ENCODE measurements around the gene CCNYL1. TPM values are rescaled to one million over a fixed set of nuclear protein-coding genes. Genes with fewer than 3 reads are reported as not detected.

Gene CCNYL1
- total RNA-seq, 2 donors from 2014 or later: 5.7 to 9.7 TPM

DNA sequence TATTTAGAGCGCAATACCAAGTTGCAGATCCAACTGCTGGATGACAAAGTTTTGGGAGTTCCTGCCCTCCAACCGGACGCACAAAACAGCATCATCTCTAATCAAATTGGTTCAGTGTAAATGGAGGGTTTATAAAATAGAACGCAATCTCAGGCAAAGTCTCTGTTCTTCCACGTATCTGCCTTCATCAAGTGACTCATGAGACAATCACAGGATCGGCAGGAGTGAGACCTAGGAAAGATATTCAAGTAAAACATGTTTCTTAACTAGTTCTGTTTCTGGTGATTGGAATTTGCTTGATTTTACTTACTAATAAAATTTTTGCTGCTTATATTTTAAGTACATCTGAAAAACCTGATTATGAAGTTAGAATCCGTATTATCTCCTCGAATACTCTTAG, 50.7 kb downstream of the CCNYL1 start:
- DNase-seq (ENCODE audit: low spot score): no peak
- no peak for TF ChIP-seq POLR2A (IDR thresholded peaks at IDR 0.05)
- TF ChIP-seq, protein P1, sequence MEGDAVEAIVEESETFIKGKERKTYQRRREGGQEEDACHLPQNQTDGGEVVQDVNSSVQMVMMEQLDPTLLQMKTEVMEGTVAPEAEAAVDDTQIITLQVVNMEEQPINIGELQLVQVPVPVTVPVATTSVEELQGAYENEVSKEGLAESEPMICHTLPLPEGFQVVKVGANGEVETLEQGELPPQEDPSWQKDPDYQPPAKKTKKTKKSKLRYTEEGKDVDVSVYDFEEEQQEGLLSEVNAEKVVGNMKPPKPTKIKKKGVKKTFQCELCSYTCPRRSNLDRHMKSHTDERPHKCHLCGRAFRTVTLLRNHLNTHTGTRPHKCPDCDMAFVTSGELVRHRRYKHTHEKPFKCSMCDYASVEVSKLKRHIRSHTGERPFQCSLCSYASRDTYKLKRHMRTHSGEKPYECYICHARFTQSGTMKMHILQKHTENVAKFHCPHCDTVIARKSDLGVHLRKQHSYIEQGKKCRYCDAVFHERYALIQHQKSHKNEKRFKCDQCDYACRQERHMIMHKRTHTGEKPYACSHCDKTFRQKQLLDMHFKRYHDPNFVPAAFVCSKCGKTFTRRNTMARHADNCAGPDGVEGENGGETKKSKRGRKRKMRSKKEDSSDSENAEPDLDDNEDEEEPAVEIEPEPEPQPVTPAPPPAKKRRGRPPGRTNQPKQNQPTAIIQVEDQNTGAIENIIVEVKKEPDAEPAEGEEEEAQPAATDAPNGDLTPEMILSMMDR (IDR thresholded peaks at IDR 0.05): no peak
- 96% methylated on average over 8 of the region's 8 CpGs for WGBS

DNA sequence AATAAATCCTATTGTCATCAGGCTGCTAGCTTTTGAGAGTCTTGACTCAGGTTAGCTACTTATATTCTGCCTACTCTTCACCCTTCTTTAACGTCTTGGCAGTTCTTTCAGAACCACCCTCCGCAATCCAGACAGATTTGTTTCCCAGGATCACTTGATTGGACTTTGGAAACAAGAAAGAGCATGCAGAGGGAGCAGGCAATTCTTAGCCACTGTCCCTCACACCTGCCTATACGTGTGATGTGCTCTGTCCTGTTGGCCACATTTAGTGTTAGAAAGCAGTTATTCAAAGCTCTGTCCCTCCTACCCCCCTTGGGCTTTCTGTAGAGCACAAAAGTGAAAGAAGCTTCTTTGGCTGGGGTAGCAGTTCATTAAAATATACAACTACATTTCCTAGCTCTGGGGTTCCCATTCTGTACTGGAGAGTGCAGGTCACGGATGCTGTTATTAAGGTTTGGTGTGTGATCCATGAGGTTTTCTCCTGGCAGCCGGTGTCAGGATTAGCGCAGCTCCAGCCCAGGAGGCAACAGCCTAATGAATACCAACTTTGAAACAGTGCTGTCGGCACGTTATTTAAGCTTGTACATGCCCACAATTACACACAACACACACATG, 52.0 kb downstream of the CCNYL1 start:
- Histone ChIP-seq H3K9me3 (no peaks in the 10 kb centered on the region), H3K36me3 (no peaks in the 10 kb centered on the region), H3K27me3 (replicated peaks; ENCODE audit: insufficient read depth) (no peaks in the 10 kb centered on the region), H3K4me1 (replicated peaks) (peaks cover 18% of the 10 kb centered on the region), H3K4me3 (no peak overlapping the region), H3K27ac (no peak overlapping the region)
- TF ChIP-seq, protein P1 (IDR thresholded peaks at IDR 0.05): no peak
- TF ChIP-seq POLR2AphosphoS5 (IDR thresholded peaks at IDR 0.05): no peak
- TF ChIP-seq POLR2A (IDR thresholded peaks at IDR 0.05): no peak
- no peak for DNase-seq (ENCODE audit: low spot score)
- 86% methylated on average over 8 of the region's 8 CpGs for WGBS
- intact Hi-C loops (cut with DNase I): no loop called here

More for the DNA sequence above, 50.7 kb downstream of the CCNYL1 start:
- intact Hi-C loops (cut with DNase I): no loop called here
- H3K4me1 ChIP-seq (replicated peaks): peaks cover 12% of the 10 kb centered on the region
- H3K9me3 ChIP-seq: no peaks in the 10 kb centered on the region
- no peaks in the 10 kb centered on the region for H3K36me3 ChIP-seq
- no peak overlapping the region for H3K27ac ChIP-seq
- no peaks in the 10 kb centered on the region for H3K27me3 ChIP-seq (replicated peaks; ENCODE audit: insufficient read depth)
- no peak overlapping the region for H3K4me3 ChIP-seq

DNA sequence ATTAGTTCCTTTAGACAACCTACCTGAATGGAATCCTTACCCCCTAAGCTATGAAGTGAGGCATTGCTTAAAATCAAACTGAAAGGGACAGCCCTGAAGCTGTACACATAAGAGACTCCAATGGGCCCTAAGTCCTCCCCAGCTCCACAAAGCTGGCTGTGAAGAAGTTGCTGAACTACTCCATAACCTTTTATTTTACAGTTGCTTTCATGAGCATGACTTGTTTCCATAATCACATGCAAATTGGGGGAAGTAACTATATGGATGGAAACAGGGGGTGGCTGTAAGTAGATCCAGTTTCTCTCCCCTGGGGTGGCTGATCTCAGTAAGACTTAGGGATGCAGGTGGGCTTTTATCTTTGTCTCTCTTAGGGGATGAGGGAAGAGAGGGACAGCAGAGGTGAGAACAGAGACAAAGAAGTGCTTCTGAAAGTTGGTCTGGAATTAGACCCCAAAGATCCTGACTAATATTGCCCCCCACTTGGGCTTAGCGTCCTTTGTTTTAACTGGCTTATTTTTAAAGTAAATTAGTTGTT, 52.7 kb downstream of the CCNYL1 start:
- intact Hi-C loops (cut with DNase I): no loop called here
- Histone ChIP-seq H3K27ac (no peak overlapping the region), H3K9me3 (no peaks in the 10 kb centered on the region), H3K4me1 (replicated peaks) (peaks cover 18% of the 10 kb centered on the region), H3K27me3 (replicated peaks; ENCODE audit: insufficient read depth) (no peaks in the 10 kb centered on the region), H3K4me3 (no peak overlapping the region), H3K36me3 (no peaks in the 10 kb centered on the region)
- WGBS: 95% methylated on average over 1 of the region's 1 CpG
- DNase-seq (ENCODE audit: low spot score): no peak
- TF ChIP-seq POLR2AphosphoS5 (IDR thresholded peaks at IDR 0.05): no peak
- TF ChIP-seq, protein P1 (IDR thresholded peaks at IDR 0.05): no peak
- TF ChIP-seq POLR2A (IDR thresholded peaks at IDR 0.05): no peak

DNA sequence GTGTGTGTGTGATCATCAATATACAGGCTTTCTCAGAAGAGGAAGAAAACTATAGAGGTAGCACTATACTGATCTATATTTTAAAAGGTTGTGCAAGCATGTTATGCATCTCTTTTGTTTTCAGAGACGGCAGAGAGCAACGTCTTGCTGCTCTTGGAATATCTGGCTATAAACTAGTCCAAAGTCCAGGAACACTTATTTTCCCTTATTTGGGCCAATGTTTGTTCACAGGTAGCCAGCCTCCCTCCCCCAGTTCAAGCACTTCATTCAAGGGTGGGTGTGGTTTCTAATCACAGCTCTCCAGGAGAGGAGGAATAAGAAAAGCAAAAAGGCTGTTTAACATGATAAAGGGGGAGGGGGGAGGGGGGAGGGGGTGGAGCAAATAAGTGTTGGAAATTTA, 54.1 kb downstream of the CCNYL1 start:
- Histone ChIP-seq H3K9me3 (no peaks in the 10 kb centered on the region), H3K27ac (no peak overlapping the region), H3K4me3 (no peak overlapping the region), H3K36me3 (no peaks in the 10 kb centered on the region), H3K4me1 (replicated peaks) (peaks cover 18% of the 10 kb centered on the region), H3K27me3 (replicated peaks; ENCODE audit: insufficient read depth) (no peaks in the 10 kb centered on the region)
- DNase-seq (ENCODE audit: low spot score): no peak
- intact Hi-C loops (cut with DNase I): no loop called here
- TF ChIP-seq, protein P1 (IDR thresholded peaks at IDR 0.05): no peak
- no peak for TF ChIP-seq POLR2AphosphoS5 (IDR thresholded peaks at IDR 0.05)
- TF ChIP-seq POLR2A (IDR thresholded peaks at IDR 0.05): no peak
- WGBS: 34% methylated on average over 2 of the region's 2 CpGs

DNA sequence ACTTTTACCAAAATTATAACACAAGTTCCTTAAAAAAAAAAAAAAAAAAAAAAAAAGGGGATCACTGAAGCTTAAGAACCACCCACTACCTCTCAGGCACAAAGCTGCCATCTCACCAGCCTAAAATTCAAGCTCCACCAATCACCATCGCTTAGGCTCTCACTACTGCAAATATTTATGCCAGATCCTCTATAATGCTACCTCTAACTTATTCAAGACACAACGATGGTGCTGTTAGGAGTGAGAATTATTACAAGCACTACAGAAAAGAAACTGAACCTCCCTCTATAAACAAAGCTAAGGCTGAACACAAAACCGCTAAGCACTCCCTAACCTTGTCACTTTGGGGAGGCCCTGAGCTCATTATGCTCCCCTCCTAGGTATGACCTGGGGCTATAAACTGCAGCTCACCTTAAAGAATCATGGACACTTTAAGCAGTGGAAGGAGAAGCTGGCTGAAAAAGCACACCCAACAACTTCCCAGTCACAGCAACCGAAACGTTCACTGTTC, 54.7 kb downstream of the CCNYL1 start:
- 42% methylated on average over 5 of the region's 5 CpGs for WGBS
- TF ChIP-seq POLR2AphosphoS5 (IDR thresholded peaks at IDR 0.05) (no peak), POLR2A (IDR thresholded peaks at IDR 0.05) (no peak)
- TF ChIP-seq, protein P1 (IDR thresholded peaks at IDR 0.05): no peak
- no peaks in the 10 kb centered on the region for H3K36me3 ChIP-seq
- DNase-seq (ENCODE audit: low spot score): no peak
- H3K27me3 ChIP-seq (replicated peaks; ENCODE audit: insufficient read depth): no peaks in the 10 kb centered on the region
- H3K4me3 ChIP-seq: no peak overlapping the region
- intact Hi-C loops (cut with DNase I): no loop called here
- H3K4me1 ChIP-seq (replicated peaks): peaks cover 18% of the 10 kb centered on the region
- no peaks in the 10 kb centered on the region for H3K9me3 ChIP-seq
- H3K27ac ChIP-seq: no peak overlapping the region

All from prostate gland (tissue), 2 donors.